HepG2 (cell line): ENCODE results near the gene HTR2A. TPM values are rescaled to one million over a fixed set of nuclear protein-coding genes. Genes with fewer than 3 reads are reported as not detected.

Experiments
- ATAC-seq: fragments of 200-7000 bp; cut with Tn5 transposase; 3 replicates; pipeline ENCODE4 v1.9.1; 2020; ENCODE audit warnings: mild to moderate bottlenecking, moderate library complexity
- BruUV-seq: library from RNA; stranded (reverse); fragments of 400-500 nt; replicated peaks from 2 replicates; lab custom pipeline; 2021; lab: Mats Ljungman, UMichigan
- CTCF ChIA-PET: fragments of 300-600 bp; formaldehyde crosslinking; extraction: SDS; loops from one replicate; lab custom pipeline; 2021; ENCODE audit warnings: low total read pairs, inconsistent platforms, low intra/inter-chr PET ratio; lab: Yijun Ruan, JAX
- POLR2A ChIA-PET: fragments of 350-600 bp; sonication (Branson Sonifier 250); formaldehyde crosslinking; loops from one replicate; lab custom pipeline; 2020; ENCODE audit warnings: antibody characterized with exemption, inconsistent platforms; lab: Yijun Ruan, JAX
- DNase-seq: peaks from one replicate; pipeline ENCODE4 v3.0.0-alpha.2; 2015; ENCODE audit warnings: low spot score
- FAIRE-seq: peaks from 3 replicates; lab custom pipeline; 2011; peaks lifted over from hg19 to GRCh38; lab: Jason Lieb, UNC
- H2AFZ ChIP-seq: one replicate; pipeline ENCODE4 v1.6.1; 2011; ENCODE audit warnings: low read length, inconsistent platforms
- H3K27ac ChIP-seq: fragments of 300-600 bp; 3 replicates; pipeline ENCODE4 v1.8.0; 2011; ENCODE audit warnings: mixed run types, mild to moderate bottlenecking, mixed read lengths, low read length, inconsistent platforms; ENCODE audit not compliant: insufficient read depth; ENCODE audit errors: extremely low read length
- H3K27me3 ChIP-seq, 2 experiments: fragments of 200-600 bp in 1 of 2; 2 replicates in 1 of 2; 3 replicates in 1 of 2; pipeline versions ENCODE4 v1.6.0 to v1.8.0; 2011; ENCODE audit warnings: low read length in 2 of 2, mild to moderate bottlenecking in 2 of 2, moderate library complexity in 2 of 2, inconsistent platforms in 1 of 2; ENCODE audit not compliant: insufficient read depth in 2 of 2, control insufficient read depth in 1 of 2
- H3K36me3 ChIP-seq, 2 experiments: fragments of 200-600 bp in 1 of 2; replicated peaks in 1 of 2; 2 replicates in 1 of 2; 3 replicates in 1 of 2; pipeline versions ENCODE4 v1.5.1 to v1.8.0; 2011; ENCODE audit warnings: low read length in 2 of 2, inconsistent platforms in 1 of 2; ENCODE audit not compliant: insufficient read depth in 2 of 2, control insufficient read depth in 1 of 2
- H3K4me1 ChIP-seq: 2 replicates; pipeline ENCODE4 v1.5.1; 2012; ENCODE audit warnings: low read length, inconsistent platforms; ENCODE audit not compliant: insufficient read depth
- H3K4me2 ChIP-seq: 2 replicates; pipeline ENCODE4 v1.6.0; 2011; ENCODE audit warnings: low read depth, low read length, inconsistent platforms
- H3K4me3 ChIP-seq, 3 experiments: fragments of 200-600 bp in 1 of 3; sonication (generic), shearing (Covaris generic) in 1 of 3; replicated peaks in 1 of 3; 2 replicates each; pipeline ENCODE4 v1.5.1; 2011 to 2016; ENCODE audit warnings: low read length in 3 of 3, inconsistent platforms in 2 of 3, low read depth in 2 of 3, mild to moderate bottlenecking in 2 of 3, control low read depth in 1 of 3, mixed read lengths in 1 of 3; ENCODE audit not compliant: insufficient read depth in 1 of 3
- H3K79me2 ChIP-seq: one replicate; pipeline ENCODE4 v1.6.1; 2011; ENCODE audit warnings: low read length, inconsistent platforms; ENCODE audit not compliant: insufficient read depth
- H3K9ac ChIP-seq: 2 replicates; pipeline ENCODE4 v1.6.0; 2011; ENCODE audit warnings: mild to moderate bottlenecking, low read depth, low read length, inconsistent platforms; ENCODE audit not compliant: insufficient read depth
- H3K9me3 ChIP-seq: 2 replicates; pipeline ENCODE4 v1.5.1; 2012; ENCODE audit warnings: mild to moderate bottlenecking, low read length
- H4K20me1 ChIP-seq: 2 replicates; pipeline ENCODE4 v1.6.0; 2011; ENCODE audit warnings: inconsistent platforms, mild to moderate bottlenecking, low read length, moderate library complexity; ENCODE audit not compliant: insufficient read depth
- HNRNPK ChIP-seq: fragments of 200-400 bp; formaldehyde crosslinking; IDR thresholded peaks from 2 replicates; pipeline ENCODE4 v1.6.1; 2018; ENCODE audit warnings: low read length, low read depth, moderate library complexity, mild to moderate bottlenecking; ENCODE audit not compliant: poor library complexity, severe bottlenecking
- ISL2 ChIP-seq: sonication (generic); formaldehyde crosslinking; IDR thresholded peaks from 2 replicates; pipeline ENCODE4 v1.5.0; 2020; ENCODE audit warnings: missing genetic modification reagents
- MAZ ChIP-seq, 2 experiments: sonication (generic) in 1 of 2; formaldehyde crosslinking in 1 of 2; IDR thresholded peaks; 2 replicates each; pipeline versions ENCODE4 v1.5.0 to v1.6.1; 2012 to 2020; ENCODE audit warnings: low read depth in 2 of 2, mild to moderate bottlenecking in 2 of 2, borderline replicate concordance in 1 of 2, improper control_type of control experiment in 1 of 2, low read length in 1 of 2, missing genetic modification reagents in 1 of 2, moderate library complexity in 1 of 2
- SSRP1 ChIP-seq: IDR thresholded peaks from 2 replicates; pipeline ENCODE4 v1.6.1; 2016; ENCODE audit warnings: control low read depth
- ZNF687 ChIP-seq: sonication (generic); formaldehyde crosslinking; IDR thresholded peaks from 2 replicates; pipeline ENCODE4 v1.5.1; 2020; ENCODE audit warnings: mild to moderate bottlenecking, missing genetic modification reagents, moderate library complexity
- ZNF75D ChIP-seq: sonication (generic); formaldehyde crosslinking; IDR thresholded peaks from 2 replicates; pipeline ENCODE4 v1.8.1; 2023; ENCODE audit warnings: missing genetic modification reagents, mild to moderate bottlenecking, borderline replicate concordance
- WGBS: methylation state at CpG from one replicate; pipeline ENCODE4 v1.1.6; 2017; ENCODE audit warnings: low lambda C conversion rate; 5-methylcytosine and 5-hydroxymethylcytosine counted together
- in situ Hi-C: cut with HindIII; loops from 2 replicates; pipeline ENCODE4 v1.10.0; 2017; ENCODE audit warnings: low pct_unique_long_range_greater_than_20kb; ENCODE audit not compliant: extremely low pct_ligation_motif_present
- intact Hi-C: fragments of 100-400 bp; cut with micrococcal nuclease; formaldehyde crosslinking; loops from one replicate; pipeline ENCODE4 v1.10.0; 2022; ENCODE audit not compliant: unreplicated experiment
- polyA plus RNA-seq, 8 experiments: library from polyadenylated mRNA; depleted of rRNA in 3 of 8; stranded (reverse) in 7 of 8; unstranded in 1 of 8; fragments of >200 nt; fragmentation: Illumina TruSeq in 4 of 8; extraction: Trizol in 4 of 8; gene quantifications; 2 replicates each; pipeline versions ENCODE4 v1.2.1 to v1.2.3, GENCODE V29; 2011 to 2016; ENCODE audit warnings: low read depth in 4 of 8, missing spikeins in 1 of 8, mixed read lengths in 1 of 8; ENCODE audit not compliant: insufficient read depth in 1 of 8
- total RNA-seq, 5 experiments: library from RNA; depleted of rRNA; stranded (reverse); fragments of >200 nt; fragmentation: Illumina TruSeq; extraction: Trizol; gene quantifications; 2 replicates each; pipeline ENCODE4 v1.2.3, GENCODE V29; 2016; ENCODE audit warnings: low read depth in 1 of 5

HTR2A gene
- total and polyA plus RNA-seq, 2 of the 13 experiments (the other 11 are each of a cell fraction or from before 2014, with no cell fraction given): not detected

GRCh38 chr13:46893798-46894560 lies 2.9 kb downstream of the HTR2A start (continued):
- TF ChIP-seq MAZ (IDR thresholded peaks at IDR 0.05; ENCODE audit: borderline replicate concordance, low read depth, low read length) (peak; percentile 49; the same call in 1 of the 2 replicates), MAZ (CRISPR knock-in tag; IDR thresholded peaks at IDR 0.05; ENCODE audit: low read depth) (no peak), ISL2 (no peak), ZNF687 (CRISPR knock-in tag) (peak; percentile 17; the same call in 1 of the 2 replicates)

- Histone ChIP-seq H3K4me2 (no peak overlapping the region), H3K9ac (no peak overlapping the region), H4K20me1 (no peaks in the 10 kb centered on the region), H3K27ac (no peak overlapping the region), H3K4me1 (no peaks in the 10 kb centered on the region), H3K4me3 (no peak overlapping the region), H3K27me3 (peaks cover 0 to 15% of the 10 kb centered on the region in 2 experiments; a peak in 2 of 5 replicates), H3K79me2 (no peaks in the 10 kb centered on the region), H2AFZ (peak overlapping the region; percentile 54), H3K36me3 (no peaks in the 10 kb centered on the region), H3K9me3 (no peaks in the 10 kb centered on the region)
- ATAC-seq: no peak
- in situ Hi-C loops (no loop called here), intact Hi-C loops (no loop called here)
- POLR2A ChIA-PET: no interaction called here
- 14% methylated on average over 1 of the region's 4 CpGs for WGBS
- BruUV-seq: no TSS peak
- FAIRE-seq: no peak
- DNase-seq: no peak
- CTCF ChIA-PET: no interaction called here
- TF ChIP-seq ISL2 (no peak), ZNF75D (CRISPR knock-in tag) (no peak), SSRP1 (no peak), HNRNPK (no peak)
Measured at GRCh38 chr13:46893221-46893740, 3.6 kb downstream of the HTR2A start.
